ENCODE results near the gene NXPE3. TPM values are rescaled to one million over a fixed set of nuclear protein-coding genes. Genes with fewer than 3 reads are reported as not detected.
"Not testable (repeated sequence)": the region's sequence is repeated elsewhere in the genome, so short reads cannot be mapped to it uniquely, and the experiment has no call there.

The NXPE3 gene
- total RNA-seq, 4 donors from 2014 or later = 14.4 to 23.4 (median 18.0) TPM

- DNase-seq (ENCODE audit: low spot score in 2 of 2) = no peak
- 89 to 90% methylated on average over 5 of the region's 5 CpGs for WGBS, 2 donors
- H3K4me3 ChIP-seq = no peak overlapping the region
- peak overlapping the region in 1 of 4 donors; percentile 5 for H3K27ac ChIP-seq
- peaks cover 0 to 16% (median 2%) of the 10 kb centered on the region in 4 donors for H3K4me1 ChIP-seq
- H3K9me3 ChIP-seq = no peaks in the 10 kb centered on the region
- no peaks in the 10 kb centered on the region for H3K27me3 ChIP-seq
- peaks cover 0 to 73% (median 29%) of the 10 kb centered on the region in 3 donors for H3K36me3 ChIP-seq
- TF ChIP-seq, protein P1, sequence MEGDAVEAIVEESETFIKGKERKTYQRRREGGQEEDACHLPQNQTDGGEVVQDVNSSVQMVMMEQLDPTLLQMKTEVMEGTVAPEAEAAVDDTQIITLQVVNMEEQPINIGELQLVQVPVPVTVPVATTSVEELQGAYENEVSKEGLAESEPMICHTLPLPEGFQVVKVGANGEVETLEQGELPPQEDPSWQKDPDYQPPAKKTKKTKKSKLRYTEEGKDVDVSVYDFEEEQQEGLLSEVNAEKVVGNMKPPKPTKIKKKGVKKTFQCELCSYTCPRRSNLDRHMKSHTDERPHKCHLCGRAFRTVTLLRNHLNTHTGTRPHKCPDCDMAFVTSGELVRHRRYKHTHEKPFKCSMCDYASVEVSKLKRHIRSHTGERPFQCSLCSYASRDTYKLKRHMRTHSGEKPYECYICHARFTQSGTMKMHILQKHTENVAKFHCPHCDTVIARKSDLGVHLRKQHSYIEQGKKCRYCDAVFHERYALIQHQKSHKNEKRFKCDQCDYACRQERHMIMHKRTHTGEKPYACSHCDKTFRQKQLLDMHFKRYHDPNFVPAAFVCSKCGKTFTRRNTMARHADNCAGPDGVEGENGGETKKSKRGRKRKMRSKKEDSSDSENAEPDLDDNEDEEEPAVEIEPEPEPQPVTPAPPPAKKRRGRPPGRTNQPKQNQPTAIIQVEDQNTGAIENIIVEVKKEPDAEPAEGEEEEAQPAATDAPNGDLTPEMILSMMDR (IDR thresholded peaks at IDR 0.05) = no peak
- TF ChIP-seq POLR2A (IDR thresholded peaks at IDR 0.05) (no peak), EP300 (IDR thresholded peaks at IDR 0.05) (no peak)
Observed at GRCh38 chr3:101861789-101862415, 82.9 kb downstream of the NXPE3 start.

- no peak for DNase-seq (ENCODE audit: low spot score in 2 of 2)
- Histone ChIP-seq H3K9me3 (no peaks in the 10 kb centered on the region), H3K4me3 (no peak overlapping the region), H3K36me3 (peaks cover 0 to 66% (median 22%) of the 10 kb centered on the region in 3 donors), H3K27me3 (no peaks in the 10 kb centered on the region), H3K4me1 (peaks cover 0 to 13% (median 2%) of the 10 kb centered on the region in 4 donors), H3K27ac (no peak overlapping the region)
- TF ChIP-seq EP300 (IDR thresholded peaks at IDR 0.05) = no peak
- TF ChIP-seq, protein P1 (IDR thresholded peaks at IDR 0.05) = no peak
- TF ChIP-seq POLR2A (IDR thresholded peaks at IDR 0.05) = no peak
- 89 to 91% methylated on average over 3 of the region's 3 CpGs for WGBS, 2 donors
Observed at GRCh38 chr3:101862416-101863165, 83.6 kb downstream of the NXPE3 start.

DNA sequence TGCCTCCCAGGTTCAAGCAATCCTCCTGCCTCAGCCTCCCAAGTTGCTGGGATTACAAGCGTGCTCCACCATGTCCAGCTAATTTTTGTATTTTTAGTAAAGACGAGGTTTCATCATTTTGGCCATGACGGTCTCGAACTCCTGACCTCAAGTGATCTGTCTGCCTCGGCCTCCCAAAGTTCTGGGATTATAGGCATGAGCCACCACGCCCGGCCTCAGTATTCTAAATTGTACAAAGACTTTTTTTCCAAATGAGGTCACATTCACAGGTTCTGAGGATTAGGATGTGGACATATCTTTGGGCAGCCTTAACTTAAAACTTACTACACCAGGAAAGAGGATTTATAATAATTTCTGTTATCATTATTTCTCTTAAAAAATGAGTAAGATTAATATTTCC, 85.9 kb downstream of the NXPE3 start:
- Histone ChIP-seq H3K4me1 (peaks cover 0 to 16% (median 0%) of the 10 kb centered on the region in 4 donors), H3K36me3 (peaks cover 0 to 42% (median 5%) of the 10 kb centered on the region in 3 donors)
- H3K9me3 ChIP-seq; DNase-seq (ENCODE audit: low spot score in 2 of 2); H3K27ac ChIP-seq; H3K27me3 ChIP-seq; H3K4me3 ChIP-seq: not testable (repeated sequence)
- WGBS, 2 donors = 94 to 97% methylated on average over 7 of the region's 7 CpGs

DNA sequence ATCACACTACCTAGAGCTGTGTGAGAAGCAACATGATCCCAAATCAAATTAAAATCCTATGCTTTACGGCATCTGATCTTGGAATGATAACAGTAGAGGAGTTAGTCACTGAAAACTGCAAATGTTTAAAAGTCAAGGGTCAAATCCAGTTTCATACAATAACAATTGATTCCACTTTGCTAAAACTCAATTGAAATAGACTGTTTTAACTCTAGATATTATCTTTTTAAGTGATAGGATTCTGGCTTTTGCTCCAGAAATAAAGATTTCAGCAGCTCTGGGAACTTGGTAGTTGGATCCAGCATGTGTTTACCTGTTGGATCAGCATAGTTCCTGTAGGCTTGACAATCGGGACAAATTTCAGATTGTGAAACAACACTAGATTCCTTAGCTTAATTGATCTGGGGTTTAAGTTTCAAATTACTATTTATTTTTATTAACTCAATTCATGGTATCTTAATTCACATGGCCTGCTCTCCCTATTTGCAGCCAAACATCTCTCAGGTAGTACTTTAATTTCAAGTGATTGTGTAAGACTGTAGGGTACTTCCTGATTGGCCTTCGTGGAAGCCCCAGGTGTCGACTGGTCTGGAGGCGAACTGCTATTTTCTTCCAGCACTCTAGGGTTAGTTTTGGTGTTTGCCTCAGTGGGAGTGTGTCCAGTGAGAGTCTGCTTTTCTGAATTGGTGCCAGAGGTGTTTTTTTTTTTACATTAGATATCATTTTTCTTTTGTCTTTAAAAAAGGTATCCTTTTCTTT, 86.9 kb downstream of the NXPE3 start:
- Histone ChIP-seq H3K4me1 (peaks cover 0 to 16% (median 0%) of the 10 kb centered on the region in 4 donors), H3K36me3 (peaks cover 0 to 32% (median 0%) of the 10 kb centered on the region in 3 donors), H3K27ac (no peak overlapping the region), H3K27me3 (no peaks in the 10 kb centered on the region), H3K4me3 (no peak overlapping the region), H3K9me3 (no peaks in the 10 kb centered on the region)
- no peak for TF ChIP-seq POLR2A (IDR thresholded peaks at IDR 0.05)
- WGBS, 2 donors = 56 to 58% methylated on average over 5 of the region's 5 CpGs
- DNase-seq (ENCODE audit: low spot score in 2 of 2) = no peak

DNA sequence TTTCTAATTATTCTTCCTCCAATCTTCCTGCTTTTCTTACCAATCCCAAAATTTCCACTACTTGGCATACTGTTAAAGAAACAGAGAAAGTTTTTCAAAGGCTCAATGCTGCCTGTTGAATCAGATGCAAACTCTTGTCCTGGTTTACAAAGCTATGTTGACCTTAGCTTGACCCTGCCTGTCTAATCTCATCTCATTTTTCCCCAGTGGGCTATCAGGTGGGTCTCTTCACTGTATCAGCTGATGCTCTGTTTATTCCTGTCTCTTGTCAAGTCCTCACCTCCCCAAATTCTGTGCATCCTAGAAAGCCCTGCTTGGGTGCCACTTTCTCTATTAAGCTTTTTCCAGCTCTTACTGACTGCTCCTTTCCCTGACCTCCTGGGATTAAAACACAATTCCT, 88.5 kb downstream of the NXPE3 start:
- H3K27ac ChIP-seq = no peak overlapping the region
- H3K9me3 ChIP-seq = no peaks in the 10 kb centered on the region
- H3K27me3 ChIP-seq = no peaks in the 10 kb centered on the region
- peaks cover 0 to 17% (median 0%) of the 10 kb centered on the region in 3 donors for H3K36me3 ChIP-seq
- H3K4me1 ChIP-seq = peaks cover 0 to 16% (median 0%) of the 10 kb centered on the region in 4 donors
- H3K4me3 ChIP-seq = no peak overlapping the region
- TF ChIP-seq POLR2A (IDR thresholded peaks at IDR 0.05) (no peak), EP300 (IDR thresholded peaks at IDR 0.05) (no peak)
- TF ChIP-seq, protein P1 (IDR thresholded peaks at IDR 0.05) = no peak
- no peak for DNase-seq (ENCODE audit: low spot score in 2 of 2)

Measured in tibial nerve (tissue), 4 donors.